SHP77 treated with DMSO at 0.1 percent for 48 hours (cell line): ENCODE measurements around the gene ZYG11B.
"Not testable (repeated sequence)": the region's sequence is repeated elsewhere in the genome, so short reads cannot be mapped to it uniquely, and the experiment has no call there.

ENCODE experiments used
- DNase-seq: peaks from one replicate; lab custom pipeline; 2025; lab: John Stamatoyannopoulos, UW

Gene ZYG11B

DNA sequence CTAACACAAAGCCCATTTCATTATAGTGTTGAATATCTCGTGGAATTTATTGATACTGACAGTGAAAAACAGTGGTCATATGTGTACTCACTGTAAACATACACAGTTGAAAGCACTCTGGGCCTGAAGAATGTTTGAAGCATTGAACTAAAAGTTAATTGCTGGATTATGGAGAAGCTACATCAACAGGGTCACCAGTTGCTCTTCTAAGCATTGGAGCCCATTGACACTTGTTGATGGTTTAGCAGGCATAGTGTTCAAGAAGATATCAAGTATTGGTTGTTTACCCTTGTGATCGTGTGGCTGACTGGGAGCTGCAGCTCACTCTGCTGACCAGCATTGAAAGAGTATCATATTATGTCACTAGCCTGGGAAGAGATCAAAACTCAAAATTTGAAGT is 126.6 kb downstream of the ZYG11B start:
- DNase-seq, result no peak

DNA sequence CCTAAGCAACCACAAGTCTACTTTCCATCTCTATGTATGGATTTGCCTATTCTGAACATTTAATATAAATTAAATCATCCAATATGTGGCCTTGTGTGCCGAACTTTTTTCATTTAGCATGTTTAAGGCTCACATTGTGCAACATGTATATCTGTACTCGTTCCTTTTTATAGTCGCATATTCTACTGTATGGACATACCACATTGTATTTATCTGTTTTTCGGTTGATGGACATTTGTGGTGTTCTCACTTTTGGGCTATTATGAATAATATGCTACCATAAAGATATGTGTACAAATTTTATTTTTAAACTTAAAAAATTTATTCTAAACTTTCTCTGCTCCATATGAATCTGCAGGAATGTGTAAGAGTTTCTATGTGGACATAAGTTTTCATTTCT is 129.3 kb downstream of the ZYG11B start:
- DNase-seq, result no peak

GRCh38 chr1:52856026-52856425 is 129.8 kb downstream of the ZYG11B start:
- no peak for DNase-seq

GRCh38 chr1:52857443-52857842 is 131.2 kb downstream of the ZYG11B start:
- DNase-seq, result no peak

DNA sequence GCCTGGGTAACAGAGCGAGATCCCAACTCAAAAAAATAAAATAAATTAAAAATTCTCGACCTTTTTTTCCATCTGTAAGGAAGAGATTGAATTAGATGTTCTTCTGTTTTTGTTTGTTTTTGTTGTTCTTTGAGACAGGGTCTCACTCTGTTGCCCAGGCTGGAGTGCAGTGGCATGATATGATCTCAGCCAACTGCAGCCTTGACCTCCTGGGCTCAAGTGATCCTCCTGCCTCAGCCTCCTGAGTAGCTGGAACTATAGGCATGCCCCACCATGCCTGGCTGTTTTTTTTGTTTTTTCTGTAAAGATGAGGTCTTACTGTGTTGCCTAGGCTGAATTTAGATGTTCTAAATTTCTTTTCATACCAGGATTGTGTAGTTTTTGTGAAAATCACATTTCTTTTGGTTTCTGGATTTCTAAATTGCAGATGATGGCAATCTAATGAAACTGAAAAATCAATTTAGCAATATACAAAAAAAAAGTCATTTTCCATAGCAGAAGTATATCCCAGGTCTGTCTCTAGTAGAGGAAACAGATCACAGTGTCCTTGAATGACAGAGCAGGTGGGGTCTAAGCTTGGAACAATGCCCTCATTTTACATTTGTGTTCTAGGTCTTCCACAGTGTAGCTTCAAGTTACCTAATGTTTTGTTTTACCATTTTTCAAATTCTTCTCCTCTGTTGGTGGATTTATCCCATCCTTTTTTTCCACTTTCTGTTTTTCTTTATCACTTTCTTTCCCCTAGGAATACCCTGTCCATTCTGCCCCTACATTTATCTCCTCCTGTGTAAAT is 136.6 kb downstream of the ZYG11B start:
- no peak for DNase-seq

DNA sequence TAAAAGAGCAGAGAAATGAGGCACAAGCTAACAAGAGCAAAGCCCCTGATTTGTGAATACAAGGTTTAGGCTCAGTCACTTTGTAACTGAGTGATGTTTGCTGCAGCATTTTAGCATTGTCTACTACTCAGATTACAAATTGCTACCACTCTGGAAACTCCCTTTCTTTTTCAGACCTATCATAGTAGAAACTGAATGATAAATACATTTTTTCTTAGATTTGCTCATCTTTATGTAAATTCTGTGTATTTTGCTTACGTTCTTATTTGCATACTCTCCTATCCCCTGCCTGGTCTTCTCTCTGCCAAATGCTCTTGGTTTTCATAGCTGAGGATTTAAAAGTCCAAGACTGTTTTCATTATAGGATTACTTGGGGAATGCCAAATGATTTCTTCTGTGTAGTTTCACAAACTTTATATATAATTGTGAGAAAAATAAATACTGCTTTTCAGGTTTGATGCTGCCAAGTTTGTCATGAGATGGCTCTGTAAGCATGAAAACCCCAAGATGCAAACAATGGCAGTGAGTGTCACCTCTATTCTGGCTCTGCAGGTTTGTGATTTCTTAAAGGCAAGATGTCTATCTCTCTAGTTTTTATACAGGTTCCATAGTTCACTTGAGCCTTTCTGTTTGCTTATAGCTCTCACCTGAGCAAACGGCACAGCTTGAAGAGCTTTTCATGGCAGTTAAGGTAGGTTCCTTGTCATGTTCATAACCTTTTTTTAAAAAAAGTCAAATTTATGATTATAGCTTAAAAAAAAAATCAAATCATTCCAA is 141.0 kb downstream of the ZYG11B start:
- DNase-seq, result no peak

- not testable (repeated sequence) for DNase-seq
Observed at GRCh38 chr1:52869727-52870126, 143.5 kb downstream of the ZYG11B start.

DNA sequence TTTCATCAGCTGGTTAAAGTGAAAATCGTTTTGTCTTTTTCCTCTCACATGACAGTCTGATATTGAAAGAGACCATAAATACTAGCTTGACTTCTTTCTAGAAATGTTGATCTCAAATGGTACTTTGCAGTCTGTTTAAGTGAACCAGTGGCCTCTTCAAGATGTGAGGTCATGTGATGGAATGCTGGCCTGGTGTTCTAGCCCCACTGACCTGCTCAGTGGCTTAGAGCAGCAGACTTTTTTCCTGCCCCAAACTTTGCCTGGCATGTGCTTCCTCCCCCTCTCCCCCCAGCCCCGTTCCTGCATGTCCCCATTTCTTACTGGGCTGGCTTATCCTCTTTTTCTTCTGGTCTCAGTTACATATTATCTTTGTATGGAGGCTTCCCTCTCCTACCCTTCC is 150.6 kb downstream of the ZYG11B start:
- no peak for DNase-seq
